Loucy (cell line): ENCODE measurements around the gene ERO1A.

Experiments
- EZH2phosphoT487 ChIP-seq: fragments of 200-600 bp; IDR thresholded peaks from 2 replicates; pipeline ENCODE4 v1.6.1; 2018; ENCODE audit warnings: antibody characterized with exemption, mild to moderate bottlenecking, moderate library complexity, borderline replicate concordance
- TF ChIP-seq, protein P1 (sequence below): fragments of 200-600 bp; sonication (generic); conservative IDR thresholded peaks from 2 replicates; pipeline ENCODE4 v1.5.1; 2014; ENCODE audit warnings: mild to moderate bottlenecking, antibody characterized with exemption, low read length

DNA sequence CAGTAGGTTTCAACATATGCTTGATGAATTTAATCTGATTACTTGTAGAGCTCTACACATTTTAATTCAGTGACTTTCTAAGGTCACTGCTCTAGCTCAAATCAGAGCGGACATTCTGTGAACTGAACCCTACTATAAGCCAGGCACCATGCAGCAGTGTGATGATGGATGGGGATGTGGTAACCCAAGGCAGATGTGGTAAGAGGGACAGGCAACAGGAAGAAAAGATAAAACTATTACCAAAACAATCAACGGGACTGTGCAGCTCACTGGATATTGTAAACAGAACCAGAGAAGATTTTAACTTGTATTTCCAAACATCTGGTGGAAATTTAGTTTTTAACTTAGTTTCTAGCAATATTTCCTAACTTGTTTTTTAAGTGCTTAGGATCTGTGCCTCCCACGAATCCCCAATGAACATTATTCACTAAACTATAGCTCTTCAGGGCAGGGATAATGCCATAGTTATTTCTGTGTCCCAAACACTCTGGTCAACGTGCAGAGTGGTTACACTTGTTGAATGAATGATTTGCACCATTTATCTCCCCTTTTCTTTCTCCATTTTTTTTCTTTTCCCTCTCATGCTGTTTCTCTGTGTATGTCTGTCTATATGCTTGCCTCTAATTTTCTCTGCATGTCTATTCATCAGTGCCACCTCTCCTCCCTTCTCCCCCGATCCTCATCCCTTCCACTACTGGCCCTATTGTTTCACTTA lies 3.0 kb downstream of the ERO1A start:
- TF ChIP-seq, protein P1, sequence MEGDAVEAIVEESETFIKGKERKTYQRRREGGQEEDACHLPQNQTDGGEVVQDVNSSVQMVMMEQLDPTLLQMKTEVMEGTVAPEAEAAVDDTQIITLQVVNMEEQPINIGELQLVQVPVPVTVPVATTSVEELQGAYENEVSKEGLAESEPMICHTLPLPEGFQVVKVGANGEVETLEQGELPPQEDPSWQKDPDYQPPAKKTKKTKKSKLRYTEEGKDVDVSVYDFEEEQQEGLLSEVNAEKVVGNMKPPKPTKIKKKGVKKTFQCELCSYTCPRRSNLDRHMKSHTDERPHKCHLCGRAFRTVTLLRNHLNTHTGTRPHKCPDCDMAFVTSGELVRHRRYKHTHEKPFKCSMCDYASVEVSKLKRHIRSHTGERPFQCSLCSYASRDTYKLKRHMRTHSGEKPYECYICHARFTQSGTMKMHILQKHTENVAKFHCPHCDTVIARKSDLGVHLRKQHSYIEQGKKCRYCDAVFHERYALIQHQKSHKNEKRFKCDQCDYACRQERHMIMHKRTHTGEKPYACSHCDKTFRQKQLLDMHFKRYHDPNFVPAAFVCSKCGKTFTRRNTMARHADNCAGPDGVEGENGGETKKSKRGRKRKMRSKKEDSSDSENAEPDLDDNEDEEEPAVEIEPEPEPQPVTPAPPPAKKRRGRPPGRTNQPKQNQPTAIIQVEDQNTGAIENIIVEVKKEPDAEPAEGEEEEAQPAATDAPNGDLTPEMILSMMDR: no peak
- no peak for TF ChIP-seq EZH2phosphoT487
